Fibroblast of villous mesenchyme (primary cell): Measurements from ENCODE around the gene SHH. TPM values are rescaled to one million over a fixed set of nuclear protein-coding genes. Genes with fewer than 3 reads are reported as not detected.

Source experiments
- DNase-seq: peaks from one replicate; pipeline ENCODE4 v3.0.0-alpha.2; 2010; ENCODE audit warnings: low read depth
- H3K4me3 ChIP-seq: 2 replicates; pipeline ENCODE4 v1.5.1; 2011; ENCODE audit warnings: low read depth, mild to moderate bottlenecking, low read length
- CTCF ChIP-seq: IDR thresholded peaks from 2 replicates; pipeline ENCODE4 v1.5.1; 2012; ENCODE audit warnings: low read depth, mild to moderate bottlenecking, low read length; ENCODE audit not compliant: insufficient read depth
- total RNA-seq: library from RNA; depleted of rRNA; stranded (reverse); fragments of >200 nt; gene quantifications from 2 replicates; pipeline ENCODE4 v1.2.3, GENCODE V29; 2012

Gene SHH
- total RNA-seq, 1 donor: not detected

GRCh38 chr7:155835446-155836215, 23.4 kb upstream of the SHH start:
- no peak overlapping the region for H3K4me3 ChIP-seq
- no peak for TF ChIP-seq CTCF
- DNase-seq: no peak

GRCh38 chr7:155834486-155835048, 22.3 kb upstream of the SHH start:
- no peak for DNase-seq
- TF ChIP-seq CTCF: no peak
- H3K4me3 ChIP-seq: no peak overlapping the region

GRCh38 chr7:155833651-155834050, 21.4 kb upstream of the SHH start:
- TF ChIP-seq CTCF: no peak
- DNase-seq: no peak
- H3K4me3 ChIP-seq: no peak overlapping the region

GRCh38 chr7:155832581-155832981, 20.3 kb upstream of the SHH start:
- DNase-seq: no peak
- no peak for TF ChIP-seq CTCF

GRCh38 chr7:155831807-155832524, 19.7 kb upstream of the SHH start:
- no peak for DNase-seq
- TF ChIP-seq CTCF: no peak
- H3K4me3 ChIP-seq: no peak overlapping the region

More at GRCh38 chr7:155832581-155832981, 20.3 kb upstream of the SHH start:
- H3K4me3 ChIP-seq: no peak overlapping the region

GRCh38 chr7:155830961-155831806, 18.9 kb upstream of the SHH start:
- DNase-seq: no peak
- no peak for TF ChIP-seq CTCF
- H3K4me3 ChIP-seq: no peak overlapping the region
